ENCODE data around the gene CTRL.
A peak's percentile ranks its signal among the peaks of the same experiment; 100 is the strongest.
"Not testable (repeated sequence)": the region's sequence is repeated elsewhere in the genome, so short reads cannot be mapped to it uniquely, and the experiment has no call there.

Gene CTRL

DNA sequence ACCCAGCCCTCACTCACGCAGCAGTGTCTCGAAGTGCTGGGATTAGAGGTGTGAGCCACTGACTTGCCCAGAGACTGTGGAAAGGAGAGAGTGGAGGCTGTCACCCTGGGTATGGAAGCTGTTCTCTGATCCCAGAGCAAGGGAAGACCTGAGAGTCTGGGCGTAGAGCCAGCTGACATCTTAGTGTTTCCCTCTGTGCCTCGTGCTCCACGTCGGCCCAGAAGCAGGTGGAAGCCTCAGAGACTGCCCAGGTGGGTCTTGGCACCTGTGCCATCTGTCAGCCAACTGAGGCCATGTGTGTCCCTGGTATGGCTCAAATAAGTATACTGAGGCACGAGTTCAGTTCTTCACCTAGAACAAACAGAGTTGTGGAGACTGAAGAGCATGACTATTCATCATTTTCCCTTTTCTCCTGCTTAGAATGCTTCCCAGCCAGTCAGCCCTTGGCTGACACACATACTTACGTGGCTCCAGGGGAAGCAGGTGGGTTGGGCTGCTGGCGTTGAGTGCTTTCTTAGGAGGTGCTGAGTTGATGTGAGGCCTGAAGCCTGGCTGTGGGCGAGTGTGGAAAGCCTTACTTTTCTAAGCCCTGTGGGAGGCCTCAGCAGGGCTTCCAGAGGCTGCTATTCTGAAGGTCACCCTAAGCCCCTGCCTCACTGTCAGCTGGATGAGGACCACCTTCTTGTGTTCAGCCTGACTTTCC is 8.1 kb downstream of the CTRL start:
- peak in 2 of 3 experiments; percentile 17 to 42 for DNase-seq

DNA sequence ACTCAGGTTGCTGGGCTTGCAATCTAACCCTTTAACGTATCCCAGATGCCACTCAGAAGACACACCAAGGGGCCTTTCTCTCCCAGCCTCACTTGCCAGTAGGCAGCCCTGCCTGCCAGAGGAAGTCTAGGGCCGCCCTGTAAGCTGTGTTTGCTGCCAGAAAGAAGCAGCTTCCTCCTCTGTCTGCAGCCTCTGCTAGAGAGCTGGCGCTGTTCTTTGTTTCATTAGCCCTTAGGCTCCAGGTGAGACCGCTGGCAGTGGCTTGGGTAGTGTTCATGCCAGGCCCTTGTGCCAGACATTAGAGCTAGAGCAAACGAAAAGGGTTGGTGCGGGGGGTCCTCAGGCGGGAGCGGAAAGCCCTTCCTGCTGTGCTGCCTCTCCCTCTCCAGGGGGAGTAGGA is 8.9 kb downstream of the CTRL start:
- DNase-seq, result peak; percentile 21 to 76 (median 43)

DNA sequence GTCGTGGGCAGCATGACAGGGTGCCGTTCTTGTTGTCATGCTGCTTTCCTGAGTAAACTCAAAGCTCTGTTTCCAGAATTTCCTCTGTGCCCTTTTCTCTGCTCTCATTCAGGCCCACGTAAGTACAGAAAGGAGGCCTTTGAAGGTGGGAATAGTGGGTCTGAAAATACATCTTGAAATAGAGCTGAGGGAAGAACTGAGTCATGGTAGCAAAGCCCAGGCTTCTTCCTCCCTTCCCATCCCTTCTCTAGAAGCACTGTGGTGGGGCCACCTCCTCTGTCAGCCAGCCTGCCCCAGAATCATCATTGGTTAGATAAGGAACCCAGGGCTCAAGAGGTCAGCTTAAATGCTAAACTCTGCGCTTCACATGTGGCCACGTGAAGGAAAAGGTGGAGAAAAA is 9.4 kb downstream of the CTRL start:
- peak in 1 of 3 experiments; percentile 25 for DNase-seq

DNA sequence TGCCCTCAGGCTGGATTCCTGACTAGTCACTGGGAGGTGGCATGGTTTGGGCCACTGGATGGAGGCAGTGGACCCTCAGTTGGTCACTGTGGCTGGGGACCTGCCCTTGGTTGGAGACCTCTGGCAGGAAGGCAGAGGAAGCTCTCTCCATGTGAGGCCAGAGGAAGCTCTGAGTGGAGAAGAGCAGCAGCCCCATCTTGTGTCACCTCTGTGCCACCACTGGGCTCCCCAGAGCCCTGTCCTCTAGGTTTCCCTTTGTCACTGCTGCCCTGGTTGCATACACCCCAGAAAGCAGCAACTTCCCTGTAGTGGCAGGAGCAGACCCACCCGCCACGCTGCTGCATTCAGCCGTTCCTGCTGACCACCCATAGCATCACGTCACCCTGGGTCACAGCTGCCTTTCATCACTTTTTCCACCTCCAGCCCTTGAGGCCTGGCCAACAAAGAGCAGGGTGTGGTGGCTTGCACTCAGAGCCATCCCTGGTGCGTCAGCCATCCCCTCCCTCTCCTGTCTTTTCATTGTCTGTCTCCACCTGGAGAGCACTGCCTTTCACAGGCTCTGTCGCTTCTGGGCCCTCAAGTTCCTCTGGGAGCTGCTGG is 11.9 kb downstream of the CTRL start:
- DNase-seq, result peak in 1 of 3 experiments; percentile 20

DNA sequence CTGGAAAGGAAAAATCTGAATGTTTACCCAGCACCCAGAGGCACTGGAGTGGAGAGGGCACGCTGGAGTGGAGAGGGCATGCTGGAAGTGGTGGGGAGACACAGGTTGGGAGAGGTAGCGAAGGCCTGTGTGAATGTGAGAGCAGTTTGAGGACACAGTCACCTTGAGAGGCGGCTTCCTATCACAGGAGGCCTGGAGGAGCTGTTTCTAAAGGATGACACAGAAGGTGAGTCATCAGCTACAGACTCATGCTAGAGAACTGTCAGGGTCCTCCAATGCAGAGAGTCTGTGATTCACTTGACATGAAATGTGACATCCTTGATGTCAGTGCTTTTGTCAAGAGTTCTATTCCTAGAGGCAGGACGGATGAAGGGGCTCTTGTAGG is 13.8 kb downstream of the CTRL start:
- DNase-seq, result peak in 1 of 3 experiments; percentile 62

DNA sequence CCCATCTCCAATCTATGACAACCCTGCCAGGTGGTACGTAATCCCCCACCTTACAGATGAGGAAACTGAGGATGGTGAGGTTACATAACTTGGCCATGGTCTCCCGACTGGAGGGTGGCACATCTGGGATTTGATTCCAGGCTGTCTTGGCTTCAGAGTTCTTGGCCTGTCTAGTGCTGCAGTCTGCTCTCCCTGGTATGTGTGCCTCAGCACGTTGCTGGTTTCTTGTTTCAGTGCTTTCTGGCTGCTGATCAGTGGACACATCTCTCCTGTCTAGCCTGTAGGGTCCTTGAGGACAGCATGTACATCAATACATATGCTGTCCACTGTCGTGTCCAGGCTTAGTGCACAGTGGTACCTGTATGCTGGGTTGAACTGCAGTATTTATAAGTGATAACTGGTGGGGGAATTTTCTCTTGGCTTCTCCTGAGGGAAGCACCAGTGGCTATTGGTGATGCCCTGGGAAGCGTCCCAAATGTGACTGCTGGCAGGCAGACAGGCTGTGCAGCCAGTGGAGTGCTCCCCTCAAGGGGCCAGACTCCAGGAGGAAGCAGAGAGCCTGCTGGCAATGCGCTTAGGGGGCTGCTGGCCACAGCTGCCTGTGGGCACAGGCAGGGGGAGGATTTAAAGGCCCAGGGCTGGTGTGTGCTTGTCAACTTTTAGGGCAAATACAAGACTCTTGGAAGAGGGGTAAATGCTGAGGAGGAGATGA is 14.4 kb downstream of the CTRL start:
- DNase-seq, result peak in 1 of 3 experiments; percentile 46

DNA sequence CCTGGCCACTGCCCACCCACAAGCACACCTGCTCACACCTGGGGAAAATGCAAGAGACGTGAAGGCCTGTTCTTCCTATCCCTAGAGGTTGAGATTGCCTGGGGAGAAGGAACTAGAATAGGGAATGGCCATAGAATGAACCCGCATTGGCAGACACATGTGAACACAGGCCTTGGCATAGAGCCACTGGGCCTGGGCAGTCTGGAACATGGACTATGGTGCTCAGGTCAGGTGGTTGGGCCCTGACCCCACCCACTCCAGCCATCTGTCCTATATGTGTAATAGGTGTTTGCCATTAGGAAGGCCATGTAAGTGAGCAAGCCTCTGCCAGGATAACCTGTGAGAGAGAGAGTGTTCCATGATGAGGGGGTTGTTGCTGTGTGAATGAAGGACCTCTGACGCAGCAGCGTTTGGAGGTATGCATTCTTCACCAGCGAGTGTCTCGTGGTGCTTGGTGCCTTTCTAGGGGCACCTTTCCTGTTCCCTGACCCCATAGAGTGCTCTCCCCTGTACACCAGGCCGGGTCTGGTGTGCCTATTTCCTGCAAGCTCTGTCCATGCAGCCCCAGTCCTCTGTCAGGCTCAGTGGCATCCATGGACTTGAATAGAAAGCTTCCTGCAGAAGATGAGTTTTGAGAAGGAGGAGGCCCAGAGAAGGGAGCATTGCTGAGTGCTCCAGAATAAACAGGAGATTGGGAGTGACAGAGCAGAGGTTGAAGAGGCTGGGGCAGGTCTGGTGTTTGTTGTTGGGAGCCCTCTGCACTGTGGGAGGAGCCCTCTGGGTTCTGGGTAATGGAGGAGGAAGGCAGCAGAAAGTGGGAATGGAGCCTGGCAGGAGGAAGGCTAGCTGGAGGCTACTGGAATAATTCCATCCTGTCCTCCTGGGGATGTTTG is 15.6 kb downstream of the CTRL start:
- no peak for DNase-seq

DNA sequence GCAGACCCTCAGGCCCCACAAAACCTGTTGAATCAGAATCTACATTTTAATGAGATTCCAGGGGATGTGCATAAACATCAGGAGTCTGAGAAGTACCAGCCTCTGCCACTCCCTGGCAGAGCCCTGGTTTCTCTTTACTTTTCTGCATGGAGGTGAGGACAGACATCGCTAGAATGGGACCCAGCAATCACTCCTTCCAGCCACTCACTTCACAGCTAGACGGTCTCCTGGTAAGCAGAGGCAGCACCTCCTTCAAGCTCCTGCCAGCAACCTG is 16.2 kb downstream of the CTRL start:
- DNase-seq, result not testable (repeated sequence)

DNA sequence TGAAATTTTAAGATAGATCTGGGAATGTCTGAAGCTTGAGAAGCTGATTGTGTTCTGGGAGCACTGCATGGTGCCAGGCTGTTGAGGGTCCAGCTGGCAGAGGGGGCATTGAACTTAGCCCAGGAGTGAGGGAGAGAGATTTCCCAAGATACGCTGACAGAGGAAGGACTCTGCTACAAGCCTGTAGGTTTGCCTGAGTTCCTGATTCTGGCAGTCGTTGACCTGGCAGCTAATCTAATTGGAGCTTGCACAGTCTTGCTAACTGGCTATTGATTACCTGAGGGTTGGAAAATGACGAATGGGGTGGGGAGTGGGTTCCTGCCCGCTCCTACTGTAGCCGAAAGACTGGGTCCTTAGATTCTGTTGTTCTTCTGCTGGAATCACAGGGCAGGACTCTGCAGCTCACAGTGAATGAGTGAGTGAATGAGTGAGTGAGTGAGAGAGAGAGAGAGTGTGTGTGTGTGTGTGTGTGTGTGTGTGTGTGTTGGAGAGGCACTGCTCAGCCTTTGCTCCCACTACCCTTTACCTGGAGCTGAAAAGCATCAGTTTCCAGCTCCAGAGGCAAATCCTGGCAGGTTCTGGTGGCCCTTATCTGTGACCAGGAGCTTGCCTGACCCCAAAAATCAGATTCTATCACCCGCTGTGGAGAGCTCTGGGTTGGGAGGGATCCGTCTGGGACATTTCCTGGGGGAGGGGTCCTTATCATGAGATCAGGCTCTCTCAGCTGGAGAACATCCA is 16.7 kb downstream of the CTRL start:
- DNase-seq, result no peak

DNA sequence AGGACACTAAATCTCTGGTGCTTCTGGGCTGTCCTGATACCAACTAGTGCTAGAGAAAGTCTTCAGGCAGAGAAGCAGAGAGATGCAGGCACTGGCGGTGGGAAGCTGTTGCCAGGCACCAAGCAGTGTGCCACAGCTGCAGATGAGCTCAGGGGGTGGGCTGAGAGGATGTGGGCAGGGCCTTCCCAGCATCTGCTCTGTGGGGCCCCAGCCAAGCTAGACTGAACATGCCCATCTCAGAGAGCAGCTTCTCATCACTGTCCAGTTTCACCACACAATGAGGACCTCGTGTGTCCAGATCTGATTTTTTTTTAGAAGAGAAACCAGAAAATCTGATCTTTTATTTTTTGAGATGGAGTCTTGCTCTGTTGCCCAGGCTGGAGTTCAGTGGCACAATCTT is 21.5 kb downstream of the CTRL start:
- DNase-seq, result peak; percentile 5 to 62 (median 13)

DNA sequence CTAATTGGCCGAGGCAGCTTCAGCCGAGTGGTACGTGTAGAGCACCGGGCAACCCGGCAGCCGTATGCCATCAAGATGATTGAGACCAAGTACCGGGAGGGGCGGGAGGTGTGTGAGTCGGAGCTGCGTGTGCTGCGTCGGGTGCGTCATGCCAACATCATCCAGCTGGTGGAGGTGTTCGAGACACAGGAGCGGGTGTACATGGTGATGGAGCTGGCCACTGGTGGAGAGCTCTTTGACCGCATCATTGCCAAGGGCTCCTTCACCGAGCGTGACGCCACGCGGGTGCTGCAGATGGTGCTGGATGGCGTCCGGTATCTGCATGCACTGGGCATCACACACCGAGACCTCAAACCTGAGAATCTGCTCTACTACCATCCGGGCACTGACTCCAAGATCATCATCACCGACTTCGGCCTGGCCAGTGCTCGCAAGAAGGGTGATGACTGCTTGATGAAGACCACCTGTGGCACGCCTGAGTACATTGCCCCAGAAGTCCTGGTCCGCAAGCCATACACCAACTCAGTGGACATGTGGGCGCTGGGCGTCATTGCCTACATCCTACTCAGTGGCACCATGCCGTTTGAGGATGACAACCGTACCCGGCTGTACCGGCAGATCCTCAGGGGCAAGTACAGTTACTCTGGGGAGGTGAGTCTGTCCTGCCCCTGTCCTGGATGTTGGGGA is 22.5 kb downstream of the CTRL start:
- DNase-seq, result no peak

DNA sequence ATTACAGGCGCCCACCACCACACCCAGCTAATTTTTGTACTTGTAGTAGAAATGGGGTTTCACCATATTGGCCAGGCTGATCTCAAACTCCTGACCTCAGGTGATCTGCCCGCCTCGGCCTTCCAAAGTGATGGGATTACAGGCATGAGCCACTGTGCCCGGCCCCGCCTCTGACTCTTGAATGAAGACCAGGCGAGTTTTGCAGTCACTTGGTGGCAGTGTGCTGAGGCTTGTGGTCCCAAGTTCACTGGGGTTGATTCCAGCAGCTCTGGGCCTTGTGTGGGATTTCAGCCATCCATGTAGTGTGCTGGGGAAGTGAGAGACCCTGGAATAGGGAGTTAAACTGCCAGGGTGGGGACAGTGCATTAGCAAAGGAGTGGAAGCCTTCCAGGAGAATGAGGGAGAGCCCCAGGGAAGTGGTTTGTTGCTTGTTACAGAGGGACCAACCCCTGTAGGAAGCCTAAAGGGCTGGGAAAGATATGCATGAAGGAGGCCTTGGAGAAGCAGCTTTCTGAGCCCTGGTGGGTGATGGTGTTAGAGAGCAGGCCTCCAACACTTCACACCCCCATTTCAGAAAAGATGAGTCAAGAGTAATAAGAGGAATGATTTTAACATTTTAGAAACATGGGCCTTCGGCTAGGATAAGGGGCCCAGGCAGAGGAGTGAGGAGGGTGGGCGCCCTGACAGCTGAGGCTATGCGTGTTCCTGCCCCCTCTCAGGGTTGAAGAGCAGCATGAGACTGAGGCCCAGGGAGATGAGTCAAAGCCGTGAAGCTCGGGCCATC is 24.1 kb downstream of the CTRL start:
- DNase-seq, result no peak

DNA sequence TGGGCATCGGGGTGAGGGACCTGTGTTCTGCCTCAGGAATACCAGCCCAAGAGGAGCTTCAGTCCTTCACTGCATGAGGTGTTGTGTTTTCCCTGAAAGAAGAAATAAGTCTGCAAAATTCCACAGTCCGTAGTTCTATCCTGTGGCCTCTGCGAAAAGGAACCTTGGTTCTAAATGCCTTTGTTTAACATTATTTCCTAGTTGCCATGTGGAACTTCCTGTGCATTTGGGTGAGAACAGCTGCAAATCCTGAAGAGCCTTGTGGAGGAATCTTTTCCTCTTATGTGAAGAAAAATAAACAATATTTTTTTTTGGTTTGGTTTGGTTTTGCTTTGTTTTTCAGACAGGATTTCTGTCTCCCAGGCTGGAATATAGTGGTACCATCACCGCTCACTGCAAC is 28.8 kb downstream of the CTRL start:
- no peak for DNase-seq

DNA sequence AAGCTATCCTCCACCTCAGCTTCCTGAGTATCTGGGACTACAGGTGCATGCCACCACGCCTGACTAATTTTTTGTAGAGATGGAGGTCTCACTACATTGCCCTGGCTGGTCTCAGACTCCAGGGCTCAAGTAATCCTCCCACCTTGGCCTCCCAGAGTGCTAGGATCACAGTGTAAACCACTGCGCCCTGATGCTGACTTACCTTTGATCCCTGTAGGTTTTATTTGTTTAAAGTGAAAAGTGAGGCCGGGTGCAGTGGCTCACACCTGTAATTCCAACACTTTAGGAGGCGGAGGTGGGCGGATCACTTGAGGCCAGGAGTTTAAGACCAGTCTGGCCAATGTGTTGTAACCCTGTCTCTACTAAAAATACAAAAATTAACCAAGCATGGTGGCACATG is 29.9 kb downstream of the CTRL start:
- no peak for DNase-seq

DNA sequence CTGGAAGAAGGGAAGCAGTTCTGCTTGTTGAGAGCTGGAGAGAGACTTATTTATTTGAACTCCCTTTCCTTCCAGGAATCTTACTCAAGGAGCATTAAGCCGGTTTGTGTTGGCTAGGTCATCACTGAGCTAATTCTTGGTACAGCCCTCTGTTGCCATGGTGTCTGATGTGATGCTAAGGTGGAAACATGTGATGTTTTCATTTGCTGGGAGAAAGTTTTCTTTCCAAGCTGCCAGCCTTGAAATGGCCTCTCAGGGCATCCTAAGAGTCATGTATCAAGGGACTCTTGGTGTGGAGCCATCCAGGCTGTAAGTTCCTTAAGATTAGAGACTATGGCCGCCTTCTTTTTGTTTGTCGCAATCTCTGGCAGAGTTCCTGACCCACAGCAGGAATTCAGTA is 34.4 kb downstream of the CTRL start:
- no peak for DNase-seq

DNA sequence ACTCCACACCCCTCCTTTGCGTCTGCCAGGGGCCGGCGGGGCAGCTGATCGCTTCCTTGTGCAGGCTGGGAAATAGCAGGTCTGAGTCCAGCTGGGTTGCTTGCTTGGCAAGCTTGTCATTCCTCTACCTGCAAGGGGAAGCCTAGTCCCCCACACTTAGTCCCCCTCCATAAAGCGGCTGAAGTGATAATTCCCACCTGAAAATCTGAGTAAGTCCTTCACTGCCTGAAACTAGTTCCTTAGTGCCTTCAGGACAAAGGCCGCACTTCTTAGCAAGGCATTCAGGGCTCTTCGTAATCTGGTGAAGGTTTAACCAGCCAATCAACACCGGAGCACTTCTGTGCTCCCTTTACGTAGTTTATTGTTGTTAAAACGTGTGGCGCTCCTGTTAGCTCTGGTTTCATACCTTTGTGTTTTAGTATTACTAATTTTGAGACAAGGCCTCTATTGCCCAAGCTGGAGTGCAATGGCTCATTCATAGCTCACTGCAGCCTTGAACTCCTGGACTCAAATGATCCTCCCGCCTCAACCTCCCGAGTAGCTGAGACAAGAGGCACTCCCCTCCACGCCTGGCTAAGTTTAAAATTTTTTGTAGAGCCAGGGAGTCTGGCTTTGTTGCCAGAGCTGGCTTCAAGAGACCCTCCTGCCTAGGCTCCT is 37.8 kb downstream of the CTRL start:
- DNase-seq, result no peak

DNA sequence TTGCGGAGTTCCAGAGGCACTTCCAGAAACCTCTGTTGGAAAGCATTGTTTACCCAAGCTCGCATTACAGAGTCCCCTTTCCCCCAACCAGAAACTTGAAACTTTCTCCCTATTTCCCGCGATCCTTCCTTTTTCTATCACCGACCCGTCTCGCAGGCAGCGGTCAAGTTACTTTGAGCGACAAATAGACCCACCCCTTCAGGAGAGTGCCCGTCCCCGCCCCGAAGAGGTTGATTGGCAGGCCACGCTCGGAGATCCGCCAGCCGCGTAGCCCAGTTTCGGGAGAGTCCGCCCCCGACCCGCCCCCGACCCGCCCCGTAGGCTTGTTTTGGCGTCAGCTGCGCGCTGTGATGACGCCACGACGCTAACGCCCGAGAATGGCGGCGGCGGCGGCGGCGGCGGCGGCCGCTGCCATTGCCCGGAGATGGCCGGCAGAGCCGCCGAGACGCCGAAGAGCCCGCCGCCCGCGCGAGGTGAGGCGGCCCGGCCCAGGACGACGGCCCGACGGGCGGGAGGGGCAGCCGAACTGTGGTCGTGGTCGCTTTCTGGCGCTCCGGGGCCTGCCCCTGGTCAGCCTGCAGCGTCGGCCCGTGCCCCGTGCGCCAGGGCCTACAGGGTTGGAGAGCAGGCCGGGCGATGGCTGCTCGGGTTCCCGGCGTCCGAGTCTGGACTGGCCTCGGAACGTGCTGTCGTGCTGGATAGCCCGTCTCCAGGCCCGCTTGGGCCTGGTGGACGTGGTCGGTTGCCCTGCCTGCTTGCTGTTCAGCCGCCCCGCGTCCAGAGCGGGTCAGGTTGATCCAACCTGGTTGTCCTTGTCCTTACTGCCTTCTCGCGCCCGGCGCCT is 38.5 kb downstream of the CTRL start, which contains the start of gene PSKH1:
Gene PSKH1, plus strand, starts transcription at position 356 of the 844 bp plus-strand sequence. CDS start 15,496 bp downstream, outside the sequence.
- peak; percentile 90 to 95 (median 91) for DNase-seq

DNA sequence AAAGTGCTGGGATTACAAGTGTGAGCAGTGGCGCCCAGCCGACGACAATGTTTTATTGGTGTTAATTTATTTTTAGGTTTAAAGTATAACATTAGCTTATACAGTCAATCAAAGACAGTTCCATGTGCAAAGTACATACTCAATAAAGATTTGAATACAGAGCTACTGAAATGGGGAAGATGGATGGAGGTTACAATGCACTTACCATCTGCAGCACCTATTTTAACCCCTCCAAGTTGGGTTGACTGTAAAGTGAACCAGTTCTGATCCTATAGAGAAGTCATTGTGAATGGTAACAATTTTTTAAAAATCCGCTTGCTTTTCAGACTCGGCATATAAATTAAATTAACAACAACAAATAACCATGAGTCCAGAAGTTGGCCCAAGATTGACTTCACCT is 39.3 kb downstream of the CTRL start:
- no peak for DNase-seq

DNA sequence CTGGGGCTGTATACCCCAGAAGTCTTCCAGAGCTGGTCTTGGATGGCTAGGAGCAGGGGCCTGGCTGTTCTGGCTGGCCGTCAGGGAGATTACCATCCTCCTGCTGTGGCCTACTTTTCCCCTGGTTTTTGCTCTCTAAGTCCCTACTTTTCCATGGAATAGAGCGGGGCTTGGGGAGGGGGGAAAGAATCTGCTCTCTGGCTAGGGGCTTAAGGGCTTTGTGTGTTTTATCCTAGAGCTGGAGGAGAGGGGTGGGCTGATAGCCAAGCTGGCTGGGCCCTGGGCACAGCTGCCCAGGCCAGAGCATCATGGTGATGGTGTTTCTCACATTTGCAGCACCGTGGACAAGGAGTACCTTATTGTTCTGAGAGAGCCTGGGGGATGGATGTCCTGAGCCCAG is 43.3 kb downstream of the CTRL start:
- DNase-seq, result no peak

DNA sequence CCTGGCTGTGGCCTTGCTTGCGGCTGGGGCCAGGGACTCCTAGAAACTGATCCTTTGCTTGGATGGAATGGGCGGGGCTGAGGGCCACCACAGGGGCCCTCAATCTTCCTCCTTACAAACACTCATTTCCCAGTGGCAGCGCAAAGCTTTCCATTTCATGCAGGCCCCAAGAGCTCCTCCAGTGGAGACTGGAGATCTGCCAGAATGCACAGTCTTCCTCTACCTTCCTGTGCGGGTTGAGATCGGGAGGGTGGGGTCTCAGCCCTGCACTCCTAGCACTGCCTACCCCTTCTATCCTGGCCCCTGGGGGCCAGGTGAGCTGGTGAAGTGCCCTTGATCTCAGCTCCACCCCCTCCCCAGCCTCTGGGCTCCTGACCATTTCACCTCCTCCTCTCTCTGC is 45.3 kb downstream of the CTRL start:
- peak in 1 of 3 experiments; percentile 64 for DNase-seq
